AG04449 (cell line): ENCODE results near the gene KRTAP10-7.
"Not testable (repeated sequence)": the region's sequence is repeated elsewhere in the genome, so short reads cannot be mapped to it uniquely, and the experiment has no call there.

ENCODE experiments used
- CTCF ChIA-PET: fragments of 350-600 bp; formaldehyde crosslinking; extraction: SDS; loops from one replicate; lab custom pipeline; 2021; ENCODE audit warnings: antibody characterized with exemption; lab: Yijun Ruan, JAX
- POLR2A ChIA-PET: fragments of 400-600, 350-600 bp; formaldehyde crosslinking; extraction: SDS; loops from one replicate; lab custom pipeline; 2020; ENCODE audit warnings: antibody characterized with exemption, inconsistent platforms; lab: Yijun Ruan, JAX
- DNase-seq: peaks from one replicate; pipeline ENCODE4 v3.0.0-alpha.2; 2010; ENCODE audit warnings: low read depth, low spot score
- H3K4me3 ChIP-seq: 2 replicates; pipeline ENCODE4 v1.5.1; 2011; ENCODE audit warnings: low read depth, mild to moderate bottlenecking, control low read depth, low read length
- CTCF ChIP-seq: IDR thresholded peaks from one replicate; pipeline ENCODE4 v1.5.1; 2011; ENCODE audit warnings: mild to moderate bottlenecking, moderate library complexity, low read length, control low read depth, inconsistent platforms; ENCODE audit not compliant: insufficient read depth; ENCODE audit errors: missing control alignments

Gene KRTAP10-7

DNA sequence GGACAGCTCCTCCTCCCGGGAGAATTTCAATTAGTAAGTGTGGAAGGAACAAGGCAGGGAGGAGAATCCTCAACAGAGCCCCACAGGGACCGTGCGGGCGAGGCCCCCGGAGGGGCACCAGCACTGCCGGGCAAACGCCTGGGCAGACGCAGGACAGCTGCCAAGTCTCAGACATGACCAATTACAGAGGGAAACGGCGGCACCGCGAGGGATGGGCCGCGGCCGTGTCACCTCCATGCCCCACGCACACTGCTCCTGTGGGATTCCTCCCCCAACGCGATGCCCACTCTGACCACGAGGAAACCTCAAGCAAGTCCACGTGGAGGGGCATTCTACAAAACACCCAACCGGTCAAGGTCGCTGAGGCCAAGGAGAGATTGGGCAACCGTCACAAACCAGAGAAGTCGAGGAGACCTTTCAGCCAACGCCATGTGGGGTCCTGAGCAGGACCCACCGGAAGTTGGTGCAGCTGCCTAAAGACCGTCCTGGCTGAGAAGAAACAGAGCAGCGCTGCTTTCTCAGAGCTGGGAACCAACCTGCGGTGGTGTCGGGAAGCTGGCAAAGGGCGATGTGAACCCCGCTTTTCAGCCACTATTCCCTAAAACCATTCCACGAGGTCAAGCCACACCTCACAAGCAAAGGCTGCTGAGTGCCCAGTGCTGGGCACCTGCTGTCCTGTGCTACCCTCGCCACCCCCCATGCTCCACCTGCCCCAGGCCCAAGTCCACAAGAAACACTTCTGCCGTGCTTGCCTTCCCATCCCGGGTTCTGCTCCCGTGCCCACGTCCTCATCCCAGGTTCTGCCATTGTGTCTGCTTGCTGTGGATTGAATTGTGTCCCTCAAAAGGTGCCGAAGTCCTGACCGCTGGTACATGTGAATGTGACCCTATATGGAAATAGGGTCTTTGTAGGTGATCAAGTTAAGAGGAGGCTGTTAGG lies 28.3 kb upstream of the KRTAP10-7 start:
- H3K4me3 ChIP-seq: no peak overlapping the region
- ChIA-PET CTCF (no interaction called here), POLR2A (no interaction called here)
- no peak for DNase-seq
- TF ChIP-seq CTCF: no peak

DNA sequence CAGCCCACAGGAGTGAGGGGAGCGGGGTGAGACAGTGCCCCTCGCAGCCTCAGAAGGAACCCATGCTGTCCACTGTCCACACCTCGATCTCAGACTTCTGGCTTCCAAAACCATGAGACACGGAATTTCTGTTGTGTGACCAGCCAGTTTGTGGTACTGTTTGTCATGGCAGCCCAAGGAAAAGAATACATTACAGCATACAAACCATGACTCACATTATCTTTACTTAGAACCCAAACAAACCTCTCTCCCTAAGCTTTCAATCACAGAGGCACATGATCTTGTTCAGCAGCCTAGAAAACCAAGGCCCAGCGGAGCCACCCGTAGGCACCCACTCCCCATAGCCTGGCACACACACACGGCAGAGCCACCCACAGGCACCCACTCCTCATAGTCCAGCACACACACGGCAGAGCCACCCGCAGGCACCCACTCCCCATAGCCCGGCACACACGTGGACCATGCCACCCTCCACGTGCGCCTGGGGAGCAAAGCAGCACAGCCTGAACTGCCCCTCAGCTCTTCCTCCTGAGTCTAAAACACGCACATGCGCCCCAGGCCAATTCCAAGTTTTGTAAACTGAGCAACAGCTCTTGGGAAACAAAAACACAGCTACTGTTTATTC lies 27.3 kb upstream of the KRTAP10-7 start:
- ChIA-PET CTCF (no interaction called here), POLR2A (interaction anchor here (0.7 kb wide), 1 partner anchor 19 kb away, joined by 3 read pairs; the partner anchor contains the start of gene KRTAP10-6)
- DNase-seq: no peak
- H3K4me3 ChIP-seq: no peak overlapping the region
- TF ChIP-seq CTCF: no peak

DNA sequence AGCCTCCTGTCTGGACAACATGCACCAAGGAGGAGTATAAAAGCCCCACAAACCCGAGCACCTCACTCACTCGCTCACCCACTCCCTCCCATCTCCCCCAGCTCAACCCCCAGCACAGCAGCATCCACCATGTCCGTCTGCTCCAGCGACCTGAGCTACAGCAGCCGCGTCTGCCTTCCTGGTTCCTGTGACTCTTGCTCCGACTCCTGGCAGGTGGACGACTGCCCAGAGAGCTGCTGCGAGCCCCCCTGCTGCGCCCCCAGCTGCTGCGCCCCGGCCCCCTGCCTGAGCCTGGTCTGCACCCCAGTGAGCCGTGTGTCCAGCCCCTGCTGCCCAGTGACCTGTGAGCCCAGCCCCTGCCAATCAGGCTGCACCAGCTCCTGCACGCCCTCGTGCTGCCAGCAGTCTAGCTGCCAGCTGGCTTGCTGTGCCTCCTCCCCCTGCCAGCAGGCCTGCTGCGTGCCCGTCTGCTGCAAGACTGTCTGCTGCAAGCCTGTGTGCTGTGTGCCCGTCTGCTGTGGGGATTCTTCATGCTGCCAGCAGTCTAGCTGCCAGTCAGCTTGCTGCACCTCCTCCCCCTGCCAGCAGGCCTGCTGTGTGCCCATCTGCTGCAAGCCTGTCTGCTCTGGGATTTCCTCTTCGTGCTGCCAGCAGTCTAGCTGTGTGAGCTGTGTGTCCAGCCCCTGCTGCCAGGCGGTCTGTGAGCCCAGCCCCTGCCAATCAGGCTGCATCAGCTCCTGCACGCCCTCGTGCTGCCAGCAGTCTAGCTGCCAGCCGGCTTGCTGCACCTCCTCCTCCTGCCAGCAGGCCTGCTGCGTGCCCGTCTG lies 26.6 kb upstream of the KRTAP10-7 start, which contains the start of gene KRTAP10-4:
Gene KRTAP10-4 (plus strand): TSS at position 100 of the 827 bp plus-strand sequence. CDS start 30 bp downstream, at position 130.
- H3K4me3 ChIP-seq, DNase-seq, CTCF ChIA-PET: not testable (repeated sequence)
- POLR2A ChIA-PET: interaction anchor here (0.7 kb wide), 1 partner anchor 19 kb away, joined by 3 read pairs; the partner anchor contains the start of gene KRTAP10-6

- CTCF ChIA-PET: no interaction called here
- TF ChIP-seq CTCF: no peak
- no peak for DNase-seq
- H3K4me3 ChIP-seq: no peak overlapping the region
- POLR2A ChIA-PET: no interaction called here
Observed at GRCh38 chr21:44574457-44575306, 25.7 kb upstream of the KRTAP10-7 start.

DNA sequence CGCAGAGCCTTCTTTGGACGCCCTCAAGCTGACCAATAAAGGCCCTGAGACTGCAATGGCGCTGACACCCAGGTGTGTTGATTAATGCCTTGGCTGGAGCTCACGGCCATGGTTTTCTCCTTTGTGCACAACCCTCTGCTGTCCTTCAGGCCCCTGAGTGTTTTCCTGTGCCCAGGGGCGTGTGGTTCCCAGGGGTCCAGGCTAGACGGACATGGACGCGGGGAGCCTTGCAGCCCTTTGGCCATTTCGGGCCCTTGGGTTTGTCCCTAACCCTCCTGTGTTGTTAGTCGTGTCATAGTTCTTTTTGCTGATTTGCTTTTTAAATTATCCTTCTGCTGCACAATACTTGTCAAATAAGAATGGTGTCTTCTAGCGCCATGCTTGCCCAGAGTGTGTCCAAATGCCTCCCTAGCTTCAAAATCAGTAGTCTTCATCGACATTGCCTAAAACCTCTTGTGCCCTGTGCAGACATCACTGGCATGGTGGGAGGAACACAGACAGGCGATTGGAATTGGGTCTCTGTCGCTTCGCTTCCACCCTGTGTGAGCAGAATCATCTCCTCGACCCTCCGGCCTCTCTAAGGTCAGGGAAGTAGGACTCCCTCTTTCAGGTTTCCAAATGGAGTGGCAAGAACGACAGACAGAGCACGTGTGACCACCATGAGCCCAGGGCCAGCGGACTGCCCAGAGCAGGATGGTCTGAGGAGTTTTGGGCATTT lies 24.9 kb upstream of the KRTAP10-7 start:
- ChIA-PET CTCF (no interaction called here), POLR2A (no interaction called here)
- no peak overlapping the region for H3K4me3 ChIP-seq
- TF ChIP-seq CTCF: no peak
- no peak for DNase-seq
